MM.1S (cell line): Measurements from ENCODE around the gene TCERG1L.

ENCODE experiments used
- DNase-seq: peaks from one replicate; pipeline ENCODE4 v3.0.0-alpha.2; 2015
- H2AFZ ChIP-seq: fragments of 300-600 bp; sonication (generic); 2 replicates; pipeline ENCODE4 v1.6.0; 2016; ENCODE audit warnings: antibody characterized with exemption, low read length
- H3F3A ChIP-seq: fragments of 300-600 bp; sonication (generic); 2 replicates; pipeline ENCODE4 v1.6.1; 2016; ENCODE audit warnings: mild to moderate bottlenecking, antibody characterized with exemption, low read length, moderate library complexity, mixed read lengths; ENCODE audit not compliant: insufficient read depth
- H3K27ac ChIP-seq: fragments of 300-600 bp; sonication (generic); 2 replicates; pipeline ENCODE4 v1.5.1; 2016; ENCODE audit warnings: mild to moderate bottlenecking, low read length
- H3K27me3 ChIP-seq: fragments of 300-600 bp; sonication (generic); replicated peaks from 2 replicates; pipeline ENCODE4 v1.6.0; 2016; ENCODE audit warnings: low read length; ENCODE audit not compliant: insufficient read depth
- H3K36me3 ChIP-seq: fragments of 300-600 bp; sonication (generic); replicated peaks from 2 replicates; pipeline ENCODE4 v1.6.1; 2016; ENCODE audit warnings: mild to moderate bottlenecking, low read length, mixed read lengths; ENCODE audit not compliant: insufficient read depth
- H3K4me1 ChIP-seq: fragments of 300-600 bp; sonication (generic); 2 replicates; pipeline ENCODE4 v1.6.1; 2016; ENCODE audit warnings: low read length, mixed read lengths
- H3K4me2 ChIP-seq: fragments of 300-600 bp; sonication (generic); 2 replicates; pipeline ENCODE4 v1.6.0; 2016; ENCODE audit warnings: low read depth, low read length
- H3K4me3 ChIP-seq: fragments of 300-600 bp; sonication (generic); 2 replicates; pipeline ENCODE4 v1.5.1; 2016; ENCODE audit warnings: low read length, mixed read lengths
- H3K79me2 ChIP-seq: fragments of 300-600 bp; sonication (generic); 2 replicates; pipeline ENCODE4 v1.6.1; 2016; ENCODE audit warnings: mixed run types, low read length, mixed read lengths
- H3K9ac ChIP-seq: fragments of 300-600 bp; sonication (generic); 2 replicates; pipeline ENCODE4 v1.6.1; 2016; ENCODE audit warnings: low read length, mixed read lengths
- H3K9me2 ChIP-seq: fragments of 300-600 bp; sonication (generic); replicated peaks from 2 replicates; pipeline ENCODE4 v1.6.1; 2016; ENCODE audit warnings: mild to moderate bottlenecking, low read length, mixed read lengths; ENCODE audit not compliant: insufficient read depth
- H3K9me3 ChIP-seq: fragments of 300-600 bp; sonication (generic); replicated peaks from 2 replicates; pipeline ENCODE4 v1.6.1; 2016; ENCODE audit warnings: mild to moderate bottlenecking, low read length, mixed read lengths; ENCODE audit not compliant: insufficient read depth
- H4K20me1 ChIP-seq: fragments of 300-600 bp; sonication (generic); 2 replicates; pipeline ENCODE4 v1.6.1; 2016; ENCODE audit warnings: mild to moderate bottlenecking, low read length, moderate library complexity, mixed read lengths; ENCODE audit not compliant: insufficient read depth
- EZH2 ChIP-seq: fragments of 300-600 bp; sonication (generic); optimal IDR thresholded peaks from 2 replicates; pipeline ENCODE3; 2017; ENCODE audit warnings: low read depth, mild to moderate bottlenecking, antibody characterized with exemption, low read length, mixed read lengths
- EZH2phosphoT487 ChIP-seq: fragments of 300-600 bp; sonication (generic); IDR thresholded peaks from 2 replicates; pipeline ENCODE4 v1.6.1; 2018; ENCODE audit warnings: antibody characterized with exemption, low read length
- TF ChIP-seq, protein P1 (sequence below): fragments of 300-600 bp; sonication (generic); IDR thresholded peaks from 2 replicates; pipeline ENCODE4 v1.5.1; 2016; ENCODE audit warnings: antibody characterized with exemption, low read length, mixed read lengths

TCERG1L gene

GRCh38 chr10:131204406-131205152 lies 106.9 kb downstream of the TCERG1L start:
- Histone ChIP-seq H3K27me3 (no peaks in the 10 kb centered on the region), H3K9ac (no peak overlapping the region), H3K36me3 (no peaks in the 10 kb centered on the region), H3K4me2 (no peak overlapping the region), H3F3A (no peaks in the 10 kb centered on the region), H3K27ac (no peak overlapping the region), H3K9me2 (no peaks in the 10 kb centered on the region), H3K4me3 (no peak overlapping the region), H2AFZ (no peak overlapping the region), H3K79me2 (no peaks in the 10 kb centered on the region), H3K4me1 (no peaks in the 10 kb centered on the region), H3K9me3 (no peaks in the 10 kb centered on the region), H4K20me1 (no peaks in the 10 kb centered on the region)
- DNase-seq, result no peak
- TF ChIP-seq EZH2, result no peak
- TF ChIP-seq, protein P1, sequence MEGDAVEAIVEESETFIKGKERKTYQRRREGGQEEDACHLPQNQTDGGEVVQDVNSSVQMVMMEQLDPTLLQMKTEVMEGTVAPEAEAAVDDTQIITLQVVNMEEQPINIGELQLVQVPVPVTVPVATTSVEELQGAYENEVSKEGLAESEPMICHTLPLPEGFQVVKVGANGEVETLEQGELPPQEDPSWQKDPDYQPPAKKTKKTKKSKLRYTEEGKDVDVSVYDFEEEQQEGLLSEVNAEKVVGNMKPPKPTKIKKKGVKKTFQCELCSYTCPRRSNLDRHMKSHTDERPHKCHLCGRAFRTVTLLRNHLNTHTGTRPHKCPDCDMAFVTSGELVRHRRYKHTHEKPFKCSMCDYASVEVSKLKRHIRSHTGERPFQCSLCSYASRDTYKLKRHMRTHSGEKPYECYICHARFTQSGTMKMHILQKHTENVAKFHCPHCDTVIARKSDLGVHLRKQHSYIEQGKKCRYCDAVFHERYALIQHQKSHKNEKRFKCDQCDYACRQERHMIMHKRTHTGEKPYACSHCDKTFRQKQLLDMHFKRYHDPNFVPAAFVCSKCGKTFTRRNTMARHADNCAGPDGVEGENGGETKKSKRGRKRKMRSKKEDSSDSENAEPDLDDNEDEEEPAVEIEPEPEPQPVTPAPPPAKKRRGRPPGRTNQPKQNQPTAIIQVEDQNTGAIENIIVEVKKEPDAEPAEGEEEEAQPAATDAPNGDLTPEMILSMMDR, result no peak

DNA sequence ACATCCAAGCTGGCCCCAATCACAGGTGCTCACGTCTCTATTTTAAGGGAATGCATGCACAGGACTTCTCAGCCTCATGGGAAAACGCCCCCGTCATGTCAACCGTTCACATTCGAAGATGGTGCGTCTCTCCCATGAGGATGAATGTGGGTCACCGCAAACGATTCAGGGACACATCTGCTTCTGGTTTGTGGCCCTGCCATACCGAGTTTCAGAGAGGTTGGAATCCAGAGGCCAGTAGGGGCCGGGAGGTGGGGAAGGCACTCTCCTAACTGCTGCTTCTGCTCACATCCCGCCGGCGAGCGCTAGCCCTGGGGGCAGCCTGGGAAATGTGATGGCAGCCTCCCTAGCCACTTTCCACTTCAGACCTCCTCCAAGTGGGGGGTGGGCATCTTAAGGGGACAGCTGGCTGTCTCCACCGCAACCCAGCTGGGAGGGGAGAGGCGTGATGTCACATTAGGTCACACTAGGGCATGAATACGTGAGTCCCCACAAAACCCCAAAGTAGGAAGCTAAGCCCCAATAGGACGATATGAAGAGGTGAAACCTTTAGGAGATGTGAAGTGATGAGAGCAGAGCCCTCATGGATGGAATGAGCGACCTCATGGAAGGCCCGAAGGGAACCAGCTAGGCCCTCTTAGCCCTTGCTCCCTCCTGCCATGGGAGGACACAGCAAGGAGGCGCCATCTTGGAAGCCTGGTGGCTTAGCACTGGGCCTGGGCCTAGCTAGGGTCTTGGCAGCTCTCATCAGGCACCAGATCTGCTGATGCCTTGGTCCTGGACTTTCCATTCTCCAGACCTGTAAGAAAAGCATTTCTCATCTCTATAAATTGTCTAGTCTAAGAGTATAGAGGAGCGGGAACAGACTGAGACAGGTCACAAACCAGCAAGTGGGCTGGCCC lies 107.8 kb downstream of the TCERG1L start:
- no peaks in the 10 kb centered on the region for H3K4me1 ChIP-seq
- no peak overlapping the region for H3K9ac ChIP-seq
- H2AFZ ChIP-seq, result no peak overlapping the region
- DNase-seq, result no peak
- H3K9me2 ChIP-seq, result no peaks in the 10 kb centered on the region
- H3K79me2 ChIP-seq, result no peaks in the 10 kb centered on the region
- H3F3A ChIP-seq, result no peaks in the 10 kb centered on the region
- no peaks in the 10 kb centered on the region for H3K9me3 ChIP-seq
- H4K20me1 ChIP-seq, result no peaks in the 10 kb centered on the region
- no peak overlapping the region for H3K4me3 ChIP-seq
- H3K4me2 ChIP-seq, result no peak overlapping the region
- no peak overlapping the region for H3K27ac ChIP-seq
- H3K36me3 ChIP-seq, result no peaks in the 10 kb centered on the region
- TF ChIP-seq EZH2phosphoT487, result no peak
- TF ChIP-seq, protein P1, result no peak
- TF ChIP-seq EZH2, result no peak
- no peaks in the 10 kb centered on the region for H3K27me3 ChIP-seq

DNA sequence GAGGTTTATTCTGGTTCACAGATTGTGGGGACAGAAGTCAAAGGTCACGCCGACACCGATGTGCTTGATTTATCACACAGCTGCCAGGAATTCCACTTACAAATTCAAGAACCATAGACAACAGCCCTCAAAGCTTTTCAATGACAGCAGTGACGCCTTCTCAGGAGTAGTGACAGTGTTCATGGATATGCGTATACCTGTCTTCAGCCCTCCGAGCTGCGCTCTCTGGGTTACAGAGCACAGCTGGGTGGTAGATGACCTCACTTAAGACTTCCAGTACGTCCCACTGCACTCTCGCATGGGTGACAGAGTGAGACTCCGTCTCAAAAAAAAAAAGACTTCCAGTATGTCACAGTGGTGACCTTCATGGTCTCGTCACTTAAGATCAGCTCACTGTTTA lies 108.5 kb downstream of the TCERG1L start:
- Histone ChIP-seq H3K4me3 (no peak overlapping the region), H3K4me1 (no peaks in the 10 kb centered on the region), H3K36me3 (no peaks in the 10 kb centered on the region), H3K27ac (no peak overlapping the region), H3K9me3 (no peaks in the 10 kb centered on the region), H3K9me2 (no peaks in the 10 kb centered on the region), H3K4me2 (no peak overlapping the region), H4K20me1 (no peaks in the 10 kb centered on the region), H3F3A (no peaks in the 10 kb centered on the region), H3K79me2 (no peaks in the 10 kb centered on the region), H3K27me3 (no peaks in the 10 kb centered on the region), H3K9ac (no peak overlapping the region), H2AFZ (no peak overlapping the region)
- no peak for DNase-seq
- TF ChIP-seq, protein P1, result no peak
- TF ChIP-seq EZH2 (no peak), EZH2phosphoT487 (no peak)
